Ishikawa (cell line): Measurements from ENCODE around the gene SMTNL2.

Experiments used
- CEBPB ChIP-seq: IDR thresholded peaks from 2 replicates; pipeline ENCODE4 v1.6.1; 2012
- CREB1 ChIP-seq: IDR thresholded peaks from 2 replicates; pipeline ENCODE4 v1.6.1; 2012; ENCODE audit warnings: low read depth
- EGR1 ChIP-seq: IDR thresholded peaks from 2 replicates; pipeline ENCODE4 v1.6.1; 2012
- EP300 ChIP-seq: IDR thresholded peaks from 2 replicates; pipeline ENCODE4 v1.6.1; 2012; ENCODE audit warnings: borderline replicate concordance
- FOXM1 ChIP-seq: IDR thresholded peaks from 2 replicates; pipeline ENCODE4 v1.6.1; 2012; ENCODE audit warnings: low read depth, borderline replicate concordance
- MAX ChIP-seq: IDR thresholded peaks from 2 replicates; pipeline ENCODE4 v1.6.1; 2012
- NFIC ChIP-seq: IDR thresholded peaks from 2 replicates; pipeline ENCODE4 v1.6.1; 2012
- RAD21 ChIP-seq: IDR thresholded peaks from 2 replicates; pipeline ENCODE4 v1.6.1; 2012; ENCODE audit warnings: low read depth
- REST ChIP-seq: IDR thresholded peaks from 2 replicates; pipeline ENCODE4 v1.6.1; 2012; ENCODE audit warnings: low read depth, mild to moderate bottlenecking
- TAF1 ChIP-seq: IDR thresholded peaks from 2 replicates; pipeline ENCODE4 v1.6.1; 2012; ENCODE audit warnings: low read depth, mild to moderate bottlenecking
- TCF12 ChIP-seq: IDR thresholded peaks from 2 replicates; pipeline ENCODE4 v1.6.1; 2012; ENCODE audit warnings: low read depth
- TEAD4 ChIP-seq: IDR thresholded peaks from 2 replicates; pipeline ENCODE4 v1.6.1; 2012
- USF1 ChIP-seq: IDR thresholded peaks from 2 replicates; pipeline ENCODE4 v1.6.1; 2012
- YY1 ChIP-seq: IDR thresholded peaks from 2 replicates; pipeline ENCODE4 v1.6.1; 2012; ENCODE audit warnings: low read depth
- ZBTB7A ChIP-seq: IDR thresholded peaks from 2 replicates; pipeline ENCODE4 v1.6.1; 2012; ENCODE audit warnings: low read depth

The SMTNL2 gene

GRCh38 chr17:4596636-4597380, 12.5 kb downstream of the SMTNL2 start:
- TF ChIP-seq ZBTB7A = no peak
- TF ChIP-seq MAX = no peak
- TF ChIP-seq CEBPB = no peak
- TF ChIP-seq FOXM1 = no peak
- no peak for TF ChIP-seq REST
- TF ChIP-seq EP300 = no peak
- no peak for TF ChIP-seq YY1
- no peak for TF ChIP-seq TAF1
- TF ChIP-seq TEAD4 = no peak
- no peak for TF ChIP-seq TCF12
- TF ChIP-seq CREB1 = no peak
- TF ChIP-seq EGR1 = no peak
- no peak for TF ChIP-seq NFIC
- no peak for TF ChIP-seq USF1
- no peak for TF ChIP-seq RAD21

- TF ChIP-seq RAD21 (no peak), TAF1 (no peak), USF1 (no peak), TCF12 (no peak), FOXM1 (no peak), CREB1 (no peak), TEAD4 (no peak), CEBPB (no peak), EP300 (no peak), EGR1 (no peak), ZBTB7A (no peak), MAX (no peak), YY1 (no peak), REST (no peak), NFIC (no peak)
Observed at GRCh38 chr17:4597975-4598374, 13.6 kb downstream of the SMTNL2 start.

- no peak for TF ChIP-seq FOXM1
- TF ChIP-seq TEAD4 = no peak
- TF ChIP-seq USF1 = no peak
- TF ChIP-seq MAX = no peak
- TF ChIP-seq RAD21 = no peak
- TF ChIP-seq TAF1 = no peak
- TF ChIP-seq CEBPB = no peak
- no peak for TF ChIP-seq EP300
- TF ChIP-seq ZBTB7A = no peak
- TF ChIP-seq TCF12 = no peak
- no peak for TF ChIP-seq CREB1
- no peak for TF ChIP-seq EGR1
- TF ChIP-seq YY1 = no peak
- no peak for TF ChIP-seq REST
Observed at GRCh38 chr17:4598776-4599504, 14.6 kb downstream of the SMTNL2 start.
